Upper lobe of left lung (tissue), 4 donors: ENCODE data around the gene EEPD1.

ENCODE experiments used
- EP300 ChIP-seq, 4 donors: sonication (generic); formaldehyde crosslinking; IDR thresholded peaks; one replicate each; pipeline ENCODE4 v1.5.1; 2017; ENCODE audit warnings: antibody characterized with exemption in 4 of 4, control low read depth in 2 of 4
- POLR2A ChIP-seq, 4 donors: fragments of 450-650 bp; IDR thresholded peaks; one replicate each; pipeline ENCODE4 v1.5.1; 2016 to 2017; ENCODE audit warnings: antibody characterized with exemption in 4 of 4, mild to moderate bottlenecking in 2 of 4
- POLR2AphosphoS5 ChIP-seq, 2 donors: sonication (generic); formaldehyde crosslinking; IDR thresholded peaks; one replicate each; pipeline ENCODE4 v1.5.1; 2017; ENCODE audit warnings: antibody characterized with exemption in 2 of 2
- TF ChIP-seq, protein P1 (sequence below), 6 experiments: fragments of 450-650 bp in 4 of 6; fragments of 200-600 bp in 2 of 6; sonication (generic) in 2 of 6; IDR thresholded peaks; one replicate each; pipeline ENCODE4 v1.5.1; 2016 to 2019; ENCODE audit warnings: antibody characterized with exemption in 6 of 6

DNA sequence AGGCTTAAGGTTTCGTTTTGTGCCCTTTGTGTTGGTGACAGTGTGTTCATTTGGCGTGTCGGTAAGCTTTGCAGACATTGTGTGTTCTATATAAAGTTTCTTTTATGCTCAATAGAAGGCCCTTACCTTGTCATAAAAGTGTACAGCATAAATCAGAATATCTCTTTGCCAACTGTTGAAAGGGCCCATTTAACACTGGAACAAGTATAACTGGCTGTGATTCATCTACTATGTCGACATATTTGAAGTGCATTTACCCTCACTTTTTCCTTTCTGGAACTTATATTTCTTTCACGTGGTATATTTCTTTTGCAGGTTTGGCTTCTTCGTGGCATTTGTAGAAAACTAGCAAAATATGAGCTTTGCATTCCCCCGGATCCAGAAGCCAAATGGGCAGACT, 32.7 kb downstream of the EEPD1 start:
- TF ChIP-seq, protein P1, sequence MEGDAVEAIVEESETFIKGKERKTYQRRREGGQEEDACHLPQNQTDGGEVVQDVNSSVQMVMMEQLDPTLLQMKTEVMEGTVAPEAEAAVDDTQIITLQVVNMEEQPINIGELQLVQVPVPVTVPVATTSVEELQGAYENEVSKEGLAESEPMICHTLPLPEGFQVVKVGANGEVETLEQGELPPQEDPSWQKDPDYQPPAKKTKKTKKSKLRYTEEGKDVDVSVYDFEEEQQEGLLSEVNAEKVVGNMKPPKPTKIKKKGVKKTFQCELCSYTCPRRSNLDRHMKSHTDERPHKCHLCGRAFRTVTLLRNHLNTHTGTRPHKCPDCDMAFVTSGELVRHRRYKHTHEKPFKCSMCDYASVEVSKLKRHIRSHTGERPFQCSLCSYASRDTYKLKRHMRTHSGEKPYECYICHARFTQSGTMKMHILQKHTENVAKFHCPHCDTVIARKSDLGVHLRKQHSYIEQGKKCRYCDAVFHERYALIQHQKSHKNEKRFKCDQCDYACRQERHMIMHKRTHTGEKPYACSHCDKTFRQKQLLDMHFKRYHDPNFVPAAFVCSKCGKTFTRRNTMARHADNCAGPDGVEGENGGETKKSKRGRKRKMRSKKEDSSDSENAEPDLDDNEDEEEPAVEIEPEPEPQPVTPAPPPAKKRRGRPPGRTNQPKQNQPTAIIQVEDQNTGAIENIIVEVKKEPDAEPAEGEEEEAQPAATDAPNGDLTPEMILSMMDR (IDR thresholded peaks at IDR 0.05), result no peak
- no peak for TF ChIP-seq POLR2A (IDR thresholded peaks at IDR 0.05)
- TF ChIP-seq POLR2AphosphoS5 (IDR thresholded peaks at IDR 0.05), result no peak
- no peak for TF ChIP-seq EP300 (IDR thresholded peaks at IDR 0.05)
